ENCODE measurements around the gene ARMS2.

The ARMS2 gene

DNA sequence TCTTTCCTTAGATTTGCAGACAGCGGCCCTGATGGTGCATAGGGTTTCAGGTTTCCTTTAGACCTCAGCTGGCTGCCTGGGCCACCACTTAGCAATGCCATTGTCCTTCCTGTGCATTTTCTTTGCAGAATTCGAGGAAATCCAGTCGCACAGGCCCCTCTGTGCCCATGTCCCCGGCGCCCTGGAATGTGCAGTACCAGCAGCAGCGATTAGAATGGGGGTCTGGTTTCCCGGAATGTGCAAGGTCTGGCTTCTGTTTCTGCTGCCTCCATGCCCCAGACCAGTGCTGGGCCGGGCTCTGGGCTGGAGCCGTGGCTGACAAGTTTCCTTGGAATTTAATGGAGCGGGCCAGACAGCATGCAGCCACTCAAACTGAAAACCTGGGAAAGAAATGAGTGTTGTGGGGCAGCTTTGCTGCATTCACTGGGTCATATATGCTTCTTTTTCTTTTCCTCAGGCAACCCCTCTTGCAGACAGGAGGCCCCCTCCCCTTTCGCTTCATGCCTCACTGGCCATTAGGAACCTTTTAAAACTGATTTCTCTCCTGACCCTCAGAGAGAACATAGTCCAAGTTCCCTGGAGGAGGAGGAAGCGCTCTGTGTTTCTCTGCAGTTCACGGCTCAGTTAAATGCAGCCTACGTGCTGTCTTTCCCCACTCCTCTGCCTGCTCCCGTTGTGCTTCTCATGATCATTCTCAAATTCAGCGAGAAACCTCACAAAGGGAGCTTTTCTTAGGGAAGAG lies 21.3 kb downstream of the ARMS2 start:
- H3K4me3 ChIP-seq (replicated peaks; ENCODE audit: low read depth, low read length): no peak overlapping the region
- no peak for DNase-seq (ENCODE audit: low read depth)
- TF ChIP-seq CTCF (IDR thresholded peaks at IDR 0.05; ENCODE audit: low read length, missing control alignments): no peak

DNA sequence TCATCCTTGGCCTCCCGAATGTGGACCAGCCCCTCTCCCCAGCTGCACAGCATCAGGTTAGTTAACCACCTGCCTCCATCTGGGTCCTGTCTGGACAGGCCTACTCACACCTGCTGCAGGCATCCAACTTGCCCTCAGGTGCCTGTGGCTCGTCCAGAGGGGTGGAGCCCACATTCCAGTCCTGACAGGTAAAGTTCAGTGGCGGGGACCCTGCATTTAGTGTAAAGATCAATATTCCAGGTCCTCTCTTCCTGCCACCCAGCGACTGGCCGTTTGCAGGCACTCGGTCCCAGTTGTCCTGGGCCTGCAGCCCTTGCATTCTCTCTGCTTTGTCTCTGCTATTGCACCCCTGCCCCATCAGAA lies 21.9 kb downstream of the ARMS2 start:
- no peak for TF ChIP-seq CTCF (IDR thresholded peaks at IDR 0.05; ENCODE audit: low read length, missing control alignments)

DNA sequence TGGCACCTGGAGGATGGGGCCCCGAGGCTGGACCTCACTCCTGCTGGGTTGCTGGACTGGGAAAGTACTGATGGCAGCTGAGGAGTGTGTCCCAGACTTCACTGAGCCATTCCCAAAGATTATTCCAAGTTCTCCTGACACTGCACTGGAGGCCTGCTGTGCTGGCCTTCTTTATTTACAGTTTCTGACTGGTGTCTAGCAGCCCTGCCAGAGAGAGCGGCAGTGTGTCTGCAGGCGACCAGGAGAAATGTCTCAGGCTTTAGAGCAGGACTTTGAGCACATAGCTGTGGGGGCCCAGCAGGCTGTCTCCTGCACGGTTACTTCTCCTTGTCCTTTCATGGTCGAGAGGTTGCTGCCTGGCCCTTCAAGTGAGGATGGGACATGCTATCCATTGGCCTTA lies 23.0 kb downstream of the ARMS2 start:
- H3K4me3 ChIP-seq (replicated peaks; ENCODE audit: low read depth, low read length): no peak overlapping the region
- no peak for DNase-seq (ENCODE audit: low read depth)
- TF ChIP-seq CTCF (IDR thresholded peaks at IDR 0.05; ENCODE audit: low read length, missing control alignments): no peak

More for the DNA sequence above, 21.9 kb downstream of the ARMS2 start:
- DNase-seq (ENCODE audit: low read depth): no peak
- no peak overlapping the region for H3K4me3 ChIP-seq (replicated peaks; ENCODE audit: low read depth, low read length)

GRCh38 chr10:122478971-122479370 lies 24.5 kb downstream of the ARMS2 start:
- no peak overlapping the region for H3K4me3 ChIP-seq (replicated peaks; ENCODE audit: low read depth, low read length)
- TF ChIP-seq CTCF (IDR thresholded peaks at IDR 0.05; ENCODE audit: low read length, missing control alignments): no peak

DNA sequence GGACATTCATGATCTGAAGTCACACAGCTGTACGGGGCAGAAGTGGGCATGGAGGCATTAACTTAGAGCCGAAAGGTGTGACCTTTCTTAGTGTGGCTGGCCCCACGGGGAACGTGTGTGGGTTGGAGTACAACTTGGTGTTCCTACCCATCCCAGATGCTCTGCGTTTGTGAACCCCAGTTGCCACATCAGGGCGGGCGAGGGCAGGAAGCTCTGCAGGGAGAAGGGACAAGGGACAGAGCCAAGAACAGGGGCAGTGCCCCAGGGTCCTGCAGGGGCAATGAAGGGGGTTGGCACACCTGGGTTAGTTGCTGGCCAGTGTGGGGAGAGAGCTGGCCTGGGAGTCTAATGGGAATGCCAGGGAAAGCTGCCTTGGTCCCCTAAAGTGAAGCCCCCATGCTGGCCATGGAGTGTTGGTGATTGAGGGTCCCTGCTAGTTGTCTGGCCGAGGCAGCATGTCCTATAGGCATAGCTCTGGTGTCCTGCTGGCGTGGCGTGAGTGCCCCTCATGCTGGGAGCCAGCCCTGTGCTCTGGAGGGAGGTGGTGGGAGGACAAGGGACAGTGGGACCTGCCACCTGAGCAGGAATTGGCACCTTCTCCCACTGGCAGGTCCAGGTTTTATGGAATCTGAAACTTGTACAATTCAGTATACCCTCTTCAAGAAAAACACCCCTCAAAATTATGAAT lies 25.8 kb downstream of the ARMS2 start:
- no peak for TF ChIP-seq CTCF (IDR thresholded peaks at IDR 0.05; ENCODE audit: low read length, missing control alignments)
- no peak overlapping the region for H3K4me3 ChIP-seq (replicated peaks; ENCODE audit: low read depth, low read length)
- no peak for DNase-seq (ENCODE audit: low read depth)

More at GRCh38 chr10:122478971-122479370, 24.5 kb downstream of the ARMS2 start:
- DNase-seq (ENCODE audit: low read depth): no peak

GRCh38 chr10:122481296-122482056 lies 27.0 kb downstream of the ARMS2 start:
- DNase-seq (ENCODE audit: low read depth): no peak
- no peak for TF ChIP-seq CTCF (IDR thresholded peaks at IDR 0.05; ENCODE audit: low read length, missing control alignments)

More at GRCh38 chr10:122481296-122482056, 27.0 kb downstream of the ARMS2 start:
- H3K4me3 ChIP-seq (replicated peaks; ENCODE audit: low read depth, low read length): no peak overlapping the region
